T-helper 17 cell (primary cell): ENCODE data around the gene ELOVL7. TPM values are rescaled to one million over a fixed set of nuclear protein-coding genes. Genes with fewer than 3 reads are reported as not detected.
"Not testable (repeated sequence)": the region's sequence is repeated elsewhere in the genome, so short reads cannot be mapped to it uniquely, and the experiment has no call there.

Experiments
- ATAC-seq: fragments of 150-1000 bp; cut with Tn5 transposase; 2 replicates; pipeline ENCODE4 v1.10.0; 2021; ENCODE audit warnings: mild to moderate bottlenecking, moderate library complexity
- DNase-seq, 3 donors: peaks; one replicate each; pipeline versions ENCODE4 v3.0.0 to v3.0.0-alpha.2; 2020 to 2021
- H3K9me3 ChIP-seq: one replicate; pipeline ENCODE4 v1.7.0; 2013; ENCODE audit warnings: low read length, mild to moderate bottlenecking; ENCODE audit not compliant: control insufficient read depth, poor library complexity, severe bottlenecking
- H3K27ac Mint-ChIP-seq: one replicate; pipeline ENCODE4 v1.8.0; 2022; ENCODE audit warnings: mild to moderate bottlenecking, moderate library complexity, mixed read lengths
- H3K27me3 Mint-ChIP-seq: one replicate; pipeline ENCODE4 v1.8.0; 2022; ENCODE audit warnings: mixed read lengths
- H3K36me3 Mint-ChIP-seq: one replicate; pipeline ENCODE4 v1.8.0; 2022; ENCODE audit warnings: low read depth, mixed read lengths
- H3K4me1 Mint-ChIP-seq: one replicate; pipeline ENCODE4 v1.8.0; 2022; ENCODE audit warnings: mild to moderate bottlenecking, mixed read lengths
- H3K4me3 Mint-ChIP-seq: one replicate; pipeline ENCODE4 v1.8.0; 2022; ENCODE audit warnings: mild to moderate bottlenecking, moderate library complexity, mixed read lengths
- total RNA-seq, 4 donors: library from RNA in 2 of 4; stranded (reverse) in 2 of 4; gene quantifications; one replicate each; pipeline ENCODE4 v1.2.3 and lab custom pipeline; 2022 to 2026

Gene ELOVL7
- total RNA-seq, 2 donors from 2014 or later = 2.0 to 40.1 TPM

DNA sequence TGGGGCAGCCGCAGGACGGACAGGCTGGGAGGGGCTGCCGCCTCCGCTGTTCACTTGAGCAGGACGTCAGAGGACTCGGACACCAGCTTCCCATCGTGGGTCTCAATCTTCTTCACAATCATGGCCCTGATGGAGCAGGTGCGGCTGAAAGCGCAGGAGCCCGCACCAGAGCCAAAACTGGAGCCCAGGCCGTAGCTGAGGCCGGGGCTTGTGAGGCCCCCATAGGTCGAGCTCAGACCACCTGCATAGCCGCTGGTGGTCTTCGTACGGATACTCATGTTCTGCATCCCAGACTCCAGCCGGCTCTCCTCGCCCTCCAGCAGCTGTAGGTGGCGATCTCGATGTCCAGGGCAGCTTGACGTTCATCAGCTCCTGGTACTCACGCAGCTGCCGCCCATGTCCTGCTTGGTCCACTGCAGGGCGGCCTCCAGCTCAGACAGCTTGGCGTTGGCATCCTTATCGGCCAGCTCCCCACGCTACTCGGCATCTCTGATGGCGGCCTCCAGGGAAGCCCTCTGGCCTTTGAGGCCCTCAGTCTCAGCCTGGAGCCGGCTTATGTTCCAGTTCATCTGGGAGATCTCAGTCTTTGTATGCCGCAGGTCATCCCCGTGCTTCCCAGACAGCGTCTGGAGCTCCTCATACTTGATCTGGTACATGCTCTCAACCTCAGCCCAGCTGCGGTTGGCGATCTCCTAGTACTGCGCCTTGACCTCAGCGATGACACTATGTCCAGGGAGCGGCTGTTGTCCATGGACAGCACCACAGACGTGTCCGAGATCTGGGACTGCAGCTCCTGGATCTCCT is 100.4 kb downstream of the ELOVL7 start:
- no peak overlapping the region for H3K27ac Mint-ChIP-seq
- H3K4me1 Mint-ChIP-seq = no peaks in the 10 kb centered on the region
- H3K9me3 ChIP-seq = peaks cover 2% of the 10 kb centered on the region
- DNase-seq (no peak), ATAC-seq (no peak)
- H3K4me3 Mint-ChIP-seq = no peak overlapping the region
- H3K36me3 Mint-ChIP-seq = no peaks in the 10 kb centered on the region
- H3K27me3 Mint-ChIP-seq = peaks cover 23% of the 10 kb centered on the region

DNA sequence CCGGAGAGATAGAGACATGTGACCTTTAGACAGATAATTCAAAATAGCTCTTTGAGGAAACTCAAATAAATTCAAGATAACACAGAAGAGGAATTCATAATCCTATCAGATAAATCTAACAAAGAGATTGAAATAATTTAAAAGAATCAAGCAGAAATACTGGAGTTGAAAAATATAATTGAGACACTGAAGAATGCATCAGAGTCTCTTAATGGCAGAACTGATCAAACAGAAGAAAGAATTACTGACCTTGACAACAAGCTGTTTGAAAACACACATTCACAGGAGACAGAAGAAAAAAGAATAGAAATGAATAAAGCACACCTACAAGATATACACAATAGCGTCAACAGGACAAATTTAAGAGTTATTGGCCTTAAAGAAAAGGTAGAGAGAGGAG is 103.7 kb downstream of the ELOVL7 start:
- ATAC-seq (no peak), DNase-seq (no peak)
- Mint-ChIP-seq H3K4me3 (no peak overlapping the region), H3K36me3 (no peaks in the 10 kb centered on the region), H3K27me3 (peaks cover 8% of the 10 kb centered on the region), H3K4me1 (no peaks in the 10 kb centered on the region), H3K27ac (no peak overlapping the region)
- H3K9me3 ChIP-seq = peaks cover 2% of the 10 kb centered on the region

DNA sequence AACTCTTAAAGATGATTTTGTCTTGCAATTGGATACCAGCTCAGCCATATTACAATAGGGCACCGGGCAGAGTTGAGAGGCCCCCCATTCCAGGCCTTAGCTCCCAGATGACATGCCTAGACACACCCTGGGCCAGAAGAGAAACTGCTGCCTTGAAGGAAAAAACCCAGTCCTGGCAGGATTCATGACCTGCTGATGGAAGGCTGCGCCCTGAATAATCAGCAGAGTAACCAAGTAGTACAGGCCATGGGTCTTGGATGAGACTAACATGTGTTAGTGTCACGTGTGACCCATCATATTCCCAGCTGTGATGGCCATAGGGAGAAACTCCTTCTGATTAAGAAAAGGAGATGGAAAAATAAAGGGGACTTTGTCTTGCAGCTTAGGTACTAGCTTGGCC is 105.1 kb downstream of the ELOVL7 start:
- H3K4me3 Mint-ChIP-seq = no peak overlapping the region
- ATAC-seq = no peak
- no peaks in the 10 kb centered on the region for H3K36me3 Mint-ChIP-seq
- DNase-seq = no peak
- peaks cover 2% of the 10 kb centered on the region for H3K9me3 ChIP-seq
- H3K27ac Mint-ChIP-seq = no peak overlapping the region
- peaks cover under 1% of the 10 kb centered on the region for H3K27me3 Mint-ChIP-seq
- no peaks in the 10 kb centered on the region for H3K4me1 Mint-ChIP-seq

DNA sequence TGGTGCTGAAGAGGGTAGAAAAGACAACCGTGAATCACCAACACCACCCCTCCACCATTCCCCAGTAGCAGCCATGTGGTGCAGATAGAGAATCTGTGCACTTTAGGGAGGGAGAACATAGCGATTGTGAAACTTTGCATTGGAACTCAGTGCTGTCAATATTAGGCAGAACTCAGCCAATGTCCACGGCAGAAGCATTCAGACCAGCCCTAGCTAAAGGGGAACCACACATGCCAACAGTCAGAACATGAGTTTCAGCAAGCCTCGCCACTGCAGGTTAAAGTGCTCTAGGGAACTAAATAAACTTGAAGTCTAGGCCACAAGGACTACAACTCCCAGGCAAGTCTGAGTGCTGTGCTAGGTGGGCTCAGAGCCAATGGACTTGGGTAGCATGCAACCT is 105.6 kb downstream of the ELOVL7 start:
- Mint-ChIP-seq H3K4me3 (no peak overlapping the region), H3K36me3 (no peaks in the 10 kb centered on the region), H3K27me3 (no peaks in the 10 kb centered on the region), H3K27ac (no peak overlapping the region), H3K4me1 (no peaks in the 10 kb centered on the region)
- DNase-seq (no peak), ATAC-seq (no peak)
- H3K9me3 ChIP-seq = peaks cover 2% of the 10 kb centered on the region

DNA sequence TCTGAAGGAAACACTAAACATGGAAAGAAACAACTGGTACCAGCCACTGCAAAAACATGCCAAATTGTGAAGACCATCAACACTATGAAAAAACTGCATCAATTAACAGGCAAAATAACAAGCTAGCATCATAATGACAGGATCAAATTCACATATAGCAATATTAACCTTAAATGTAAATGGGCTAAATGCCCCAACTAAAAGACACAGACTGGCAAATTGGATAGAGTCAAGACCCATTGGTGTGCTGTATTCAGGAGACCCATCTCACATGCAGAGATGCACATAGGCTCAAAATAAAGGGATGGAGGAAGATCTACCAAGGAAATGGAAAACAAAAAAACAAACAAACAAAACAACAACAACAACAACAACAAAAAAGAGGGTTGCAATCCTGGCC is 113.2 kb downstream of the ELOVL7 start:
- H3K36me3 Mint-ChIP-seq, DNase-seq, H3K4me3 Mint-ChIP-seq, ATAC-seq, H3K9me3 ChIP-seq, H3K27me3 Mint-ChIP-seq, H3K27ac Mint-ChIP-seq, H3K4me1 Mint-ChIP-seq: not testable (repeated sequence)

DNA sequence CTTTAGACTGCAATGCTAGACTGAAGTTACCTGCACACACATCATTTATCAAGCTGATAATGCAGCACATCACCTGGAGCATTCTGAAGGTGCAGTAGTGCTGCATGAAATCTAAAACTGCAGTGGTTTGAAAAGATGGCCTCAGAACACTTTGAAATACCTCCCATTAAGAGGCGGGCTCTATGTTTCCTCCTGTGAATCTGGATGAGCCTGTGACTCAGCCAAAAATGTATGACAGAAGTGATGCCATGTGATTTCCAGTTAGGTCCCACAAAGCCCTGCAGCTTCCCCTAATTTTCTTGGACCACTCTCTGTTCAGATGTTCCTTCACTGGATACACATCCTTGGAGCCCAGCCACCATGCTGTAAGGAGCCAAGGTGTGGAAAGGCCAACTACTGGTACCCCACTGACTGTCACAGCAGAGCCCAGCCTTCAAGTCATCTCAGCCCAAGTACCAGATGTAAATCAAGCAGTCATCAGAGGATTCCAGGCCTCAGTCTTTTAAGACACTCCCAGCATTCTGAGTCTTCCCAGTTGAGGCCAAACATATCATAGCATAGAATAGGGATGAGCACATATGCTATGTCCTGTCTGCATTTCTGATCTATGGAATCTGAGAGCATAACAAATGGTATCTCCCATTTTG is 116.9 kb downstream of the ELOVL7 start:
- H3K27me3 Mint-ChIP-seq = peaks cover 23% of the 10 kb centered on the region
- ATAC-seq = no peak
- H3K9me3 ChIP-seq = no peaks in the 10 kb centered on the region
- DNase-seq = no peak
- peaks cover 4% of the 10 kb centered on the region for H3K4me1 Mint-ChIP-seq
- no peak overlapping the region for H3K27ac Mint-ChIP-seq
- H3K4me3 Mint-ChIP-seq = no peak overlapping the region
- H3K36me3 Mint-ChIP-seq = no peaks in the 10 kb centered on the region

DNA sequence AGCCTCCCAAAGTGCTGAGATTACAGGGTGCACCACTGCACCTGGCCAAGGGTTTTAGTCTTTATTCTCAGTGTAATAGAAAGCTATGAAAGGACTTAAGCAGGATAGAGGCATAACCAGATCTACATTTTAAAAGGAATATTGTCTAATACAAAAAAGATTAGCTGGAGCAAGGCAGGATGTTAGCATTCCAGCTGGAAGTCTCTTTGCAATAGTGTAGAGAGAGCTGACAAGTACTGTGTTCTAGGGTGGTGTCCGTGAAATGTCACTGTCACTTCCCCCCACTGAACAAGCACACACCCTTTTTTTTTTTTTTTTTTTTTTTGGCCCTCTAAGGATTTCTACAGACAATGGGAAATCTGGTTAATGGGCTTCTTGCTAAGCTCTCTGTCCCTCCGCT is 119.9 kb downstream of the ELOVL7 start:
- peaks cover 4% of the 10 kb centered on the region for H3K4me1 Mint-ChIP-seq
- peaks cover 43% of the 10 kb centered on the region for H3K27me3 Mint-ChIP-seq
- no peaks in the 10 kb centered on the region for H3K36me3 Mint-ChIP-seq
- no peaks in the 10 kb centered on the region for H3K9me3 ChIP-seq
- H3K27ac Mint-ChIP-seq = no peak overlapping the region
- DNase-seq (no peak), ATAC-seq (no peak)
- H3K4me3 Mint-ChIP-seq = no peak overlapping the region

DNA sequence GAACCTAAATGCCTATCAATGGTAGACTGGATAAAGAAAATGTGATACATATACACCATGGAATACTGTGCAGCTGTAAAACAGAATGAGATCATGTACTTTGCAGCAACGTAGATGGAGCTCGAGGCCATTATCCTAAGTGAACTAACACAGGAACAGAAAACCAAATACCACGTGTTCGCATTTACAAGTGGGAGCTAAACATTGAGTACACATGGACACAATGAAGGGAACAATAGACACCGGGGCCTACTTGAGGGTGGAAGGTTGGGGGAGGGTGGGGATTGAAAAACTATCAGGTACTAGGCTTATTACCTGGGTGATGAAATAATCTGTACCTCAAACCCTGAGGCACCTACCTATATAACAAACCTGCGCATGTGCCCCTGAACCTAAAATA is 121.7 kb downstream of the ELOVL7 start:
- H3K27ac Mint-ChIP-seq = no peak overlapping the region
- H3K27me3 Mint-ChIP-seq = peaks cover 42% of the 10 kb centered on the region
- H3K4me1 Mint-ChIP-seq = peaks cover 4% of the 10 kb centered on the region
- H3K36me3 Mint-ChIP-seq = peaks cover 2% of the 10 kb centered on the region
- ATAC-seq = no peak
- H3K4me3 Mint-ChIP-seq = no peak overlapping the region
- DNase-seq = no peak
- H3K9me3 ChIP-seq = no peaks in the 10 kb centered on the region

DNA sequence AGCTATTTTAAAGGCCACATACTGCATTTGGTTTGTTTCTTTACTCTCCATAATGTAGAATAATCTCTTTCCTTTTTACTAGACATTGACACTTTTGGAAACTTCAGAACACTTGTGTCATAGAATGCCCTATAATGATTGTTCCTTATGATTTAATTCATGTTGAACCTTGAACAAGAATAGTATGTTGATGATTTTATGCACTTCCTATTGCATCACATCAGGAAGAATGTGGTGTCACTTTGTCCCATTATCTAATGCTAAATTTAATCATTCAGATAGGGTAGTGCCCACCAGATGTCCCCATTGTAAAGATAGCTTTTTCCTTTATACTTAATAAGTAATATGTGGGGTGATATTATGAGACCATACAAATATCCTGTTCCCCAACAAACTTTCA is 124.7 kb downstream of the ELOVL7 start:
- DNase-seq = no peak
- H3K36me3 Mint-ChIP-seq = peaks cover 2% of the 10 kb centered on the region
- H3K4me1 Mint-ChIP-seq = peaks cover 2% of the 10 kb centered on the region
- peaks cover 40% of the 10 kb centered on the region for H3K27me3 Mint-ChIP-seq
- no peaks in the 10 kb centered on the region for H3K9me3 ChIP-seq
- no peak overlapping the region for H3K27ac Mint-ChIP-seq
- ATAC-seq = no peak
- H3K4me3 Mint-ChIP-seq = no peak overlapping the region

DNA sequence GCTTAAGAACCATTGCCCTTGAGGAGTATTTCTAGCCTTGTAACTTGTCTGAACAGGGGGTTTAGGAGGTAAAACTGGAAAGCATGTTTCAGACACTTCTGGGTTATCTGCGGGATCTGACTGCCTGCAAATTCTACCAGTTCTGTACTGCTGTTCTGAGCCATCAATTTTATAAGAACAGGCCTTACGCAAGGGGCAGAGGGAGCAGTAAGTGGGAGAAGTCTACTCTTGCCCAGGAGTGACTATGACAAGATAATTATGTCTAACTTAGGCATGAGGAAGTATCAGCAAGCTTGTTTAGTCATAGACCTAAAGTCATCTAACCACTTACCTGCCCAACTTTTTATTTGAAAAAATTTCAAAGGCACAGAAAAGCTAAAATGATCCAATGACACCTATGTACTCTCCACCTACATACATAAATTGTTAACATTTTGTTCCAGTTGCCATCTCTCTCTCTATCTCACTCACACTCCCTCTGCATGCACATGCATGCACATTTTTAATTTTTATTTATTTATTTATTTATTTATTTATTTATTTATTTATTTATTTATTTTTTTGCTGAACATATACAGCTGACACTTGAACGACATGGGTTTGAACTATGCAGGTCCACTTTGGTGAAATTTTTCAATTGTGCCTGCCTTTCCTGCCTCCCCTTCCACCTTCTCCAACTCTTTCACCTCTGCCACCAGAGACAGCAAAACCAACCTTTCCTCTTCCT is 125.7 kb downstream of the ELOVL7 start:
- H3K4me3 Mint-ChIP-seq = no peak overlapping the region
- no peak overlapping the region for H3K27ac Mint-ChIP-seq
- peaks cover 2% of the 10 kb centered on the region for H3K4me1 Mint-ChIP-seq
- H3K36me3 Mint-ChIP-seq = peaks cover 2% of the 10 kb centered on the region
- H3K27me3 Mint-ChIP-seq = peaks cover 37% of the 10 kb centered on the region
- no peaks in the 10 kb centered on the region for H3K9me3 ChIP-seq
- no peak for DNase-seq
- no peak for ATAC-seq

DNA sequence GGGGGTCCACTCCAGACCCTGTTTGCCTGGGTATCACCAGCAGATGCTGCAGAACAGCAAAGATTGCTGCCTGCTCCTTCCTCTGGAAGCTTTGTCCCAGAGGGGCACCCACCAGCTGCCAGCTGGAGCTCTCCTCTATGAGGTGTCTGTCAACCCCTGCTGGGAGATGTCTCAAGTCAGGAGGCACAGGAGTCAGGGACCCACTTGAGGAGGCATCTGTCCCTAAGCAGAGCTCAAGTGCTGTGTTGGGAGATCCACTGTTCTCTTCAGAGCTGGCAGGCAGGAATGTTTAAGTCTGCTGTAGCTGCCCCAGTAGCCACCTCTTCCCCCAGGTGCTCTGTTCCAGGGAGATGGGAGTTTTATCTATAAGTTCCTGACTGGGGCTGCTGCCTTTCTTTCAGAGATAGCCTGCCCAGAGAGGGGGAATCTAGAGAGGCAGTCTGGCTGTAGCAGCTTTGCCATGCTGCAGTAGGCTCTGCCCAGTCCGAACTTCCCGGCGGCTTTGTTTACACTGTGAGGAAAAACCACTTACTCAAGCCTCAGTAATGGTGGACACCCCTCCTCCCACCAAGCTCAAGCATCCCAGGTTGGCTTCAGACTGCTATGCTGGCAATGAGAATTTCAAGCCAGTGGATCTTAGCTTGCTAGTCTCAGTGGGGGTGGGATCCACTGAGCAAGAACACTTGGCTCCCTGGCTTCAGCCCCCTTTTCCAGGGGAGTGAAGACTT is 128.7 kb downstream of the ELOVL7 start:
- H3K27ac Mint-ChIP-seq, DNase-seq, ATAC-seq, H3K4me3 Mint-ChIP-seq, H3K36me3 Mint-ChIP-seq, H3K9me3 ChIP-seq, H3K4me1 Mint-ChIP-seq: not testable (repeated sequence)
- peaks cover 22% of the 10 kb centered on the region for H3K27me3 Mint-ChIP-seq

DNA sequence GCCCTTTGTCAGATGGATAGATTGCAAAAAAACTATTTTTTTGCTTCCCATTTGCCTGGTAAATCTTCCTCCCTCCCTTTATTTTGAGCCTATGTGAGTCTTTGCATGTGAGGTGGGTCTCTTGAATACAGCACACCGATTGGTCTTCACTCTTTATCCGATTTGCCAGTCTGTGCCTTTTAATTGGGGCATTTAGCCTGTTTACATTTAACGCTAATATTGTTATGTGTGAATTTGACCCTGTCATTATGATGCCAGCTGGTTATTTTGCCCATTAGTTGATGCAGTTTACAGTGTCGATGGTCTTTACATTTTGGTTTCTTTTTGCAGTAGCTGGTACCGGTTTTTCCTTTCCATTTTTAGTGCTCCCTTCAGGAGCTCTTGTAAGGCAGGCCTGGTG is 131.1 kb downstream of the ELOVL7 start:
- peaks cover 12% of the 10 kb centered on the region for H3K27me3 Mint-ChIP-seq
- H3K36me3 Mint-ChIP-seq = no peaks in the 10 kb centered on the region
- H3K27ac Mint-ChIP-seq = no peak overlapping the region
- no peak for DNase-seq
- no peaks in the 10 kb centered on the region for H3K4me1 Mint-ChIP-seq
- no peaks in the 10 kb centered on the region for H3K9me3 ChIP-seq
- ATAC-seq = no peak
- H3K4me3 Mint-ChIP-seq = no peak overlapping the region

DNA sequence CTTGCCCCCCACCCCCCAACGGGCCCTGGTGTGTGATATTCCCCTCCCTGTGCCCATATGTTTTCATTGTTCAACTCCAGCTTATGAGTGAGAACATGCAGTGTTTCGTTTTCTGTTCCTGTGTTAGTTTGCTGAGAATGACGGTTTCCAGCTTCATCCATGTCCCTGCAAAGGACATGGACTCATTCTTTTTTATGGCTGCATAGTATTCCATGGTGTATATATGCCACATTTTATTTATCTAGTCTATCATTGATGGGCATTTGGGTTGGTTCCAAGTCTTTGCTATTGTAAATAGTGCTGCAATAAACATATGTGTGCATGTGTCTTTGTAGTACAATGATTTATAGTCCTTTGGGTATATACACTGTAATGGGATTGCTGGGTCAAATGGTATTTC is 132.2 kb downstream of the ELOVL7 start:
- H3K9me3 ChIP-seq, DNase-seq, H3K36me3 Mint-ChIP-seq, H3K27me3 Mint-ChIP-seq, H3K27ac Mint-ChIP-seq, ATAC-seq, H3K4me1 Mint-ChIP-seq, H3K4me3 Mint-ChIP-seq: not testable (repeated sequence)
